Right lobe of liver (tissue), 6 donors: ENCODE measurements around the gene CHN1. TPM values are rescaled to one million over a fixed set of nuclear protein-coding genes. Genes with fewer than 3 reads are reported as not detected.

Experiments
- ATAC-seq, 4 donors: fragments of 200-7000 bp; cut with Tn5 transposase; one replicate each; pipeline ENCODE4 v1.9.1; 2020; ENCODE audit warnings: mild to moderate bottlenecking in 4 of 4, moderate library complexity in 4 of 4
- DNase-seq, 3 donors: peaks; one replicate each; pipeline ENCODE4 v3.0.0-alpha.2; 2020
- H3K27ac ChIP-seq, 3 donors: fragments of 200-600 bp; one replicate each; pipeline ENCODE4 v1.8.0; 2022
- H3K27me3 ChIP-seq, 2 donors: fragments of 200-600 bp; one replicate each; pipeline ENCODE4 v1.8.0; 2022
- H3K36me3 ChIP-seq, 4 donors: fragments of 200-600 bp; sonication (generic) in 1 of 4; one replicate each; pipeline versions ENCODE4 v1.5.1 to v1.8.0; 2017 to 2022; ENCODE audit warnings: control low read depth in 1 of 4
- H3K4me1 ChIP-seq, 4 donors: fragments of 200-600 bp; sonication (generic) in 1 of 4; one replicate each; pipeline versions ENCODE4 v1.5.1 to v1.8.0; 2017 to 2022; ENCODE audit warnings: control low read depth in 1 of 4
- H3K4me3 ChIP-seq, 3 donors: fragments of 200-600 bp; one replicate each; pipeline ENCODE4 v1.8.0; 2022
- H3K9me3 ChIP-seq, 4 donors: fragments of 200-600 bp; sonication (generic) in 1 of 4; one replicate each; pipeline versions ENCODE4 v1.5.1 to v1.8.0; 2017 to 2022; ENCODE audit warnings: control low read depth in 1 of 4
- POLR2A ChIP-seq: fragments of 450-650 bp; IDR thresholded peaks from one replicate; pipeline ENCODE4 v1.6.1; 2017; ENCODE audit warnings: antibody characterized with exemption, mild to moderate bottlenecking
- whole genome bisulfite sequencing: methylation state at CpG from one replicate; pipeline ENCODE4 v1.1.6; 2018; ENCODE audit warnings: low coverage, low lambda C conversion rate; ENCODE audit not compliant: insufficient coverage; ENCODE audit errors: missing lambda C conversion rate; 5-methylcytosine and 5-hydroxymethylcytosine counted together
- intact Hi-C, 2 donors: fragments of 100-400 bp; cut with DNase I; formaldehyde crosslinking; loops; one replicate each; pipeline versions ENCODE4 v1.11.2 to v1.14.1; 2022
- total RNA-seq, 6 experiments: library from RNA; depleted of rRNA in 2 of 6; stranded (reverse); fragments of >200 nt in 2 of 6; fragmentation: NEBNext Ultra II Directional in 3 of 6; extraction: Animal tissue kit (Norgen Biotek cat#: 25700) in 3 of 6; gene quantifications; one replicate each; pipeline versions ENCODE4 v1.1.0 to v1.2.4, GENCODE V29; 2016 to 2023
- TF ChIP-seq, protein P1 (sequence below), 4 donors: fragments of 200-600 bp in 3 of 4; fragments of 450-650 bp in 1 of 4; IDR thresholded peaks; one replicate each; pipeline versions ENCODE4 v1.5.1 to v1.8.0; 2016 to 2022; ENCODE audit warnings: antibody characterized with exemption in 4 of 4, mild to moderate bottlenecking in 2 of 4
- donor health status: DM: no; HTN: yes; CAD: no.
- donor health status: DM: no; HTN: no; CAD: no.
- donor health status: DM: no; HTN: no; CAD: no.
- donor health status: DM: no; HTN: yes; CAD: no.
- donor health status: DM: no; HTN: yes; CAD: no.

The CHN1 gene
- total RNA-seq, 6 experiments from 2014 or later: 1.0 to 2.8 (median 1.4) TPM

DNA sequence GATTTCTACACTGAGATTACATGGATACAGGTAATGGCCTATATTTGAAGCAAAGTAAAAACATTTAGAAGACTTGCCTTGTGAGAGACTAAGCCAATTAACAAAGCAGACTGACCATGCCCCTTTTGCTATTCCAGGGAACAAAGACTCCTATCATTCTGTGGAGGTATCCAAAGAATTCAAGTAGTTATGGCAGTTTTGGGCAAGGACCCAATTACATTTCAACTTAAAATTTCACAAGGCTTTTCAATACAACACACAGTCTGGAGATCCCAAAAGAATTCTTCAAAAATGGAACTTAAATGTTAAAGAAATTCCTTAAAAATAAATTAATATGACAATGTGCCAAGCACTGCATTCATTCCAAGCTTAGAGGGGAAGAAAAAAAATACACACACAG lies 131.7 kb downstream of the CHN1 start:
- Histone ChIP-seq H3K4me1 (no peaks in the 10 kb centered on the region), H3K27me3 (no peaks in the 10 kb centered on the region), H3K9me3 (no peaks in the 10 kb centered on the region), H3K4me3 (no peak overlapping the region), H3K36me3 (no peaks in the 10 kb centered on the region), H3K27ac (no peak overlapping the region)
- TF ChIP-seq POLR2A: no peak
- TF ChIP-seq, protein P1, sequence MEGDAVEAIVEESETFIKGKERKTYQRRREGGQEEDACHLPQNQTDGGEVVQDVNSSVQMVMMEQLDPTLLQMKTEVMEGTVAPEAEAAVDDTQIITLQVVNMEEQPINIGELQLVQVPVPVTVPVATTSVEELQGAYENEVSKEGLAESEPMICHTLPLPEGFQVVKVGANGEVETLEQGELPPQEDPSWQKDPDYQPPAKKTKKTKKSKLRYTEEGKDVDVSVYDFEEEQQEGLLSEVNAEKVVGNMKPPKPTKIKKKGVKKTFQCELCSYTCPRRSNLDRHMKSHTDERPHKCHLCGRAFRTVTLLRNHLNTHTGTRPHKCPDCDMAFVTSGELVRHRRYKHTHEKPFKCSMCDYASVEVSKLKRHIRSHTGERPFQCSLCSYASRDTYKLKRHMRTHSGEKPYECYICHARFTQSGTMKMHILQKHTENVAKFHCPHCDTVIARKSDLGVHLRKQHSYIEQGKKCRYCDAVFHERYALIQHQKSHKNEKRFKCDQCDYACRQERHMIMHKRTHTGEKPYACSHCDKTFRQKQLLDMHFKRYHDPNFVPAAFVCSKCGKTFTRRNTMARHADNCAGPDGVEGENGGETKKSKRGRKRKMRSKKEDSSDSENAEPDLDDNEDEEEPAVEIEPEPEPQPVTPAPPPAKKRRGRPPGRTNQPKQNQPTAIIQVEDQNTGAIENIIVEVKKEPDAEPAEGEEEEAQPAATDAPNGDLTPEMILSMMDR (IDR thresholded peaks at IDR 0.05): no peak
- DNase-seq (no peak), ATAC-seq (no peak)
- intact Hi-C loops: no loop called here

DNA sequence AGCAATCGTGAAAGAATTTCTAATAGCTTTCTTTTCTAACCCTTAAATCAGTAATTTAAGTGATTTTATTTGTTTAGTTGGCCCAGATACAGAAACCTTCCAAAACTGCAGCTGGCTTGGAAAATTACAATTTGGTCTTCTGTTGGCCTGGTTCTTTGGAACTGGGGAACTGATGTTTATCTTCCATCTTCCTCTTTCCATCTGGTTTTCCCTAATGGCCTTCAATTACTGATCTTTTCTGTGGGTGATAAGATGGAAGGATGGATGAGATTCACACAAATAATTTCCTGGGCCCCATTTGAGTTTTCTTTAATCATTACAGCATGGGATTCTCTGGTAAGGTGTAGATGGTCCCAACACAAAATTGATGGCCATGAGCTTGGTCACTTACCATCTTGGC lies 134.4 kb downstream of the CHN1 start:
- Histone ChIP-seq H3K4me1 (no peaks in the 10 kb centered on the region), H3K27me3 (no peaks in the 10 kb centered on the region), H3K27ac (no peak overlapping the region), H3K9me3 (no peaks in the 10 kb centered on the region), H3K36me3 (no peaks in the 10 kb centered on the region), H3K4me3 (no peak overlapping the region)
- intact Hi-C loops: no loop called here
- TF ChIP-seq, protein P1 (IDR thresholded peaks at IDR 0.05): no peak
- TF ChIP-seq POLR2A: no peak
- WGBS: 73% methylated on average over 1 of the region's 1 CpG
- DNase-seq (no peak), ATAC-seq (no peak)

DNA sequence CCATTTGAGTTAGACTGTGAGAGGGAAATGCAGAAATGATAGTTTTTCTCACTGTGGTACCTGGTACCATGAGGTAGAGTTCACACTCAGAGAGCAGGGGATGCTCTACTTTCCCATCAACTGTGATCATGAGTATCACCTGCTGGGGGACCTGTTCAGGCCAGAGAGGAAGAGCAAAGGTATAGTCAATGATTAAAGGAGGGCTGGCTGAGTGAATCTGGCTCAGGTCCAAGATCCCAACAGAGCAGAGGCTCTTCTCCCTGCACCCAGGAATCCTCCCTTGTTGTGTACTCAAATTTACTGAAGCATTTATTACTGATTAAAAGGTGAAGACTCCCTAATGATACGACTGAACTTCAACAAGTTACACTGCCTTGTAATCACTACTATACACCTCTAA lies 136.3 kb downstream of the CHN1 start:
- WGBS: 44% methylated on average over 1 of the region's 1 CpG
- DNase-seq: no peak
- TF ChIP-seq, protein P1 (IDR thresholded peaks at IDR 0.05): no peak
- no peak for TF ChIP-seq POLR2A
- Histone ChIP-seq H3K4me3 (no peak overlapping the region), H3K27me3 (no peaks in the 10 kb centered on the region), H3K4me1 (no peaks in the 10 kb centered on the region), H3K36me3 (no peaks in the 10 kb centered on the region), H3K9me3 (no peaks in the 10 kb centered on the region), H3K27ac (no peak overlapping the region)
- ATAC-seq: no peak
- intact Hi-C loops: no loop called here

DNA sequence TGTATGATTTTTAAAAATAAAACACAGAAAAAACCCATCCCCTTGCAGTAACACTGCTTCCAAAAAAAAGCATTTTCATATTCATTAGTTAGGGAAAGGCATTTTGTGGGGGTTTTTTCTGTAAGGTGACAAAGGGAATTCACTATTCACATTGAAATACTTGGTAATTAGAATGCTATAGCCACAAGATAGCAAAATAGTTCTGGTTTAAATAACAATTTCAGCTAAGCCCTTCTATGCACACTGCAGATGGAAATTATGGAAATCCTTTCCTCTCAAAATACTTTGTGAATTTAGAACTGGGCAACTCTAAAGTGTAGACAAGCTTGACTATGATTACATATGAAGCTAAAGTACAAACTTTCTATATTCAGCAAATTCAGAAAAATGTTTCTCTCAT lies 138.8 kb downstream of the CHN1 start:
- no peaks in the 10 kb centered on the region for H3K36me3 ChIP-seq
- no peaks in the 10 kb centered on the region for H3K9me3 ChIP-seq
- H3K4me3 ChIP-seq: no peak overlapping the region
- ATAC-seq (no peak), DNase-seq (no peak)
- no peak for TF ChIP-seq POLR2A
- TF ChIP-seq, protein P1 (IDR thresholded peaks at IDR 0.05): no peak
- H3K27me3 ChIP-seq: no peaks in the 10 kb centered on the region
- intact Hi-C loops: no loop called here
- no peaks in the 10 kb centered on the region for H3K4me1 ChIP-seq
- no peak overlapping the region for H3K27ac ChIP-seq

DNA sequence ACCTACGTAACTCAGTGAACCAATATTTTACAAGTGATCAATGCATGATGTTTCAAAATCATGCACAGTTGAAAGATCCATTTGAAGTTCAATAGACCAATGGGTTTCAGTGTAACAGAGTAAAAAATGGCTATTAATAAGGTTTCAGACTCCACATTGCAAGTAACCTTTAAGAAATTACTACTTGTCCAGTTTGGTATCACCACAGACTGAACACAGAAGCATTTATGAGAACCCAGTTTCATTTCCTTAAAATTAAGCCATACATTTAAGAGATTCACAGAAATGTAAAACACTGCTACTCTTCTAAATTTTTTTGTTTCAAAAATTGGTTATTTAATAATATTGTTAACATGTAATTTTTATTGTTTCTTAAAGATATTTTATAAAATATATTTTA lies 142.0 kb downstream of the CHN1 start:
- Histone ChIP-seq H3K4me3 (no peak overlapping the region), H3K36me3 (no peaks in the 10 kb centered on the region), H3K4me1 (no peaks in the 10 kb centered on the region), H3K27ac (no peak overlapping the region), H3K9me3 (no peaks in the 10 kb centered on the region), H3K27me3 (no peaks in the 10 kb centered on the region)
- intact Hi-C loops: no loop called here
- TF ChIP-seq, protein P1 (IDR thresholded peaks at IDR 0.05): no peak
- TF ChIP-seq POLR2A: no peak
- ATAC-seq (no peak), DNase-seq (no peak)
- WGBS: 85% methylated on average over 1 of the region's 1 CpG
